GM19324 (cell line): ENCODE measurements around the gene HYDIN.
"Not testable (repeated sequence)": the region's sequence is repeated elsewhere in the genome, so short reads cannot be mapped to it uniquely, and the experiment has no call there.

Experiments used
- ATAC-seq: cut with Tn5 transposase; IDR thresholded peaks from one replicate; pipeline ENCODE4 v1.9.1; 2021; ENCODE audit warnings: mild to moderate bottlenecking, moderate library complexity; ENCODE audit not compliant: unreplicated experiment, low FRiP score

Gene HYDIN

DNA sequence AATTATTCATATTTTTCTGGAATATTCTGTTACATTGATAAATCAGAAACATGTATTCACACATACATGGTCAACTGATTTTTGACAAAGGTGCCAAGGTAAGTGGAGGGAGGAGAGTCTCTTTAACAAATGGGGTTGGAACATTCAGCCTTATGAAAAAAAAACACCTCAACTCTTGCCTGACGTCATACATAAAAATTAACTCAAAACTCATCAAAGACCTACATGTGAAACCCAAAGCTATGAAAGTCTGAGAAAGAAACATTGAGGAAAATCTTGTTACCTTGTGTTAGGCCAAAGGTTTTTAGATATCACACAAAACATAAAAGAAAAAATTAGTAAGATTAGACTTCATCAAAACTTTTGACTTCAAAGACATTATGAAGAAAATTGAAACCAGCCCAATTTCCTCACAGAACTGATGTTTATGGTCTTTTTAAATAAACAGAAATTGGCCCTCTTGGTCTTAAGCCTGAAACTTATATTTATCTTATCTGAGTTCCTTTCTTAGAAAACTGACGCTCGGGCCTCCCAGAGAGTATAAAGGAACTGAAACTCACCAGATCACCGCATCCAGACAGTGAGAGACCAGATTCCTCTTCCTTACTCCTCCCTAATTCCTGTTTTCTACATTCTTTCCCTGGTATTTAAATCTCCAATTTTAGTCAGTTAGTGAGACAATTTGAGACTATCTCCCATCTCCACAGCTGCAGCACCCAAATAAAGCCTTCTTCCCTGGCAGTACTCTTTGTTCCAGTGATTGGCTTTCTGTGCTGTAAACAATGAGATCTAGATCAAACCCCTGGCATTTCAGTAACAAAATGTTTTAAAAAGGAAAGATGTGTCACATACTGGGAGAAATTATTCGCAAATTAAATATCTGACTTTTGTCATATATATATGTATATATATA, 4.0 kb downstream of the HYDIN start:
- ATAC-seq, result no peak

DNA sequence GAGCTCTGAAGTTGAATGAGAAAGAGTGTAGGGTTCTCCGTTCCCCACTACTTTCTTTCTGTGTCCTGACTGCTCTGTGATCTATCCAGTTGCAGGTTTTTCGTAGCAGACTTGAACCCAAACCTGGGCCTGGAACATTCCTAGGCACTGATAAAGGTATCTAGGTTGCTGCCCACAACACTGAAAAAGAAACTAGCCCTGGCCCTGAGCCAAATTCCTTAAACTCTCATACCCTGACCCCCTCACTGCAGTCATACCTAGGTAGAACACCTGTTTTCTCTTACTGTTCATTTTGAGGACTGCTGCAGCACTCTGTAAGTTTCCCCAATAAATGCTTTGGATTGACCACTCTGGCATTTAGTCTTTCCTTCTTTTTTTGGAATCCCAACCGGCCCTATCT, 5.4 kb downstream of the HYDIN start:
- no peak for ATAC-seq

DNA sequence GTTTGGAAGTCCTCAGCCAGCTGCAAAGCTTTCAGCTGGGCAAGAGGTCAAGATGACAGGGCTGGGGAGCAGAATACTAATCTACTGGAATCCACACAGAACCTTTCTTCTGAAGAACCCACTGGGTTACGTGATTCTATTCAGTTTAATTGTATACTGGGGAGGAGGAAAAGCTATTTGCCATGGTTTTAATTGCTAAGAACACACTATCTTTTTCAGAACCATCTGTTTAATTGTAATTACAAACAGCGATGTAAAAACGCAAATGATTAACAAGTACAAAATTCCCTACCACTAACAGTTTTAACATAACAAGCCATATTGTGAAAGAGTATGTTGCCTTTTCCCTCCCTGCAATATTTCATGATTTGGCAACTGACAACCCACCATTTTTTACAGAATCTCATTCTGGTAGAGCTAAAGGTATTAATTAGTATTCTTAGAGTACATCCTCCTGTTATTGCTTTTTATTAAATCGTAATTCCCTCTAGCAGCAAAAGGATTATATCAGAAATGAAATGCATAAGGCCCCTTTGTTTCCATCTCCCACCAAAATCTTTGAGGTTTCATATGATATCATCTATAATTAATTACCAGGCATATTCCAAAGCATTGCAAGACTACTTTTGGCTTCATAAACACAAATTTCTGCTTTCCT, 12.1 kb downstream of the HYDIN start:
- no peak for ATAC-seq

DNA sequence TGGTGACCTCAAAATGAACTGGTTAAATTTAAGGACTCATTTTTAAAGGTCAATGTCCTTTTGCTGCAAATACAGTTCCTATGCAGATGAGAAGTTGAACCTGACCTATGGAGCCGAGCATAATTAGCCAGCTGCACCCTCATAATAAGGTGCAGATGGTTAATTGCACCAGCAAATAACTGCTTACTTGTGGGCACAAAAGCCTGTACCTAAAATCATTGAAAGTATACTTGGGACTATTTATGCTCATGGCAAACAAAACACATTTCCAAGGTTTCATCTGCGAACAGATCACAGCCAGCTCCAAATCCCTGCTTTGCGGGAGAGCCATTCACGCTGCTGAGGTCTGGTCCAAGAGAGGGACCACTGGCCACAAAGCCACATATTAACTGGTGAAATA, 13.0 kb downstream of the HYDIN start:
- ATAC-seq, result no peak

DNA sequence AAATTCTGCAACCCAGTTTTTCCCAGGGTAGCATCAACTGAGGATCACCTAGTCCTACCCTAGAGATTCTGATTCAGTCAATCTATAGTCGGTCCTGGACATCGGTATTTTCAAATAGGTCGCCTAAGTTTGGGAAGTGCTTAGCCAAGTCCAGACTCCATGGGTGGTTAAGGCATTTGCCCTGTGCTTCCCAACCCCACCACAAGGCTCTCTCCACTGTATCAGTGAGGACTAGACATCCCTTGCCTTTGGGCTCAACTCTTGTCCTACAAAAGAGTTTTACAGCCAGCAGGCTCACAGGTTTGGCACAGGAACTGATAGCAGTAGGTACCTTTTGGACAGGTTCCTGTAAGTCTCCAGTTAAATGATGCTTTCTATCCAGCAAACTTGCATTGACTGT, 13.8 kb downstream of the HYDIN start:
- ATAC-seq, result no peak

DNA sequence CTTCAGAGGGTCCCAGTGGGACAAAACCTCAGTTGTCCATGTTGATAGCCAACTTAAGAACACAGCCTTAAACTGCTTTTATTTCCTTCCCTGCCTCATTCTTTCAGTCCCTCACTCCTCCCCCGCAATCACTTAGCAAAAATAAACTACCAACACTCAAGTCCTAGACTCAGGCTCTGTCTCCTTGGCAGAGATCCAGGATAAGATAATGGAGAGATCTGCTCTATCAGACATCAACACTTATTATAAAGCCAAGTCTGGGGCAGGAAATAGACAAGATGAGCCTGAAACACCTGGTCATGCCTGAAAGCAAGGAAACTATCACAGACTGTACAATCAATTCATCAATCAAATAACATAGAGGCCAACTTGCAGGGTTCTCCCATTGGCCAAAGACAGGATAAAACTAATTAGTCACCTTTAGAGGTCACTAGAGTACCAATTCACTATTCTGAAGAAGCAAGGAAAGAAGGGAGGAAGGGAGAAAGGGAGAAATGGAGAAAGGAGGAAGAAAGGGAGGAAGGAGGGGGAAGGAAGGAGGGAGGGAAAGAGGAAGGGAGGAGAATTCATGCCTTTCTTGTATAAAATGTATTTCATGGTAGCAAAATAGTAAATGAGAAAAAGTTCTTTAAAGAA, 15.7 kb downstream of the HYDIN start:
- ATAC-seq, result no peak

DNA sequence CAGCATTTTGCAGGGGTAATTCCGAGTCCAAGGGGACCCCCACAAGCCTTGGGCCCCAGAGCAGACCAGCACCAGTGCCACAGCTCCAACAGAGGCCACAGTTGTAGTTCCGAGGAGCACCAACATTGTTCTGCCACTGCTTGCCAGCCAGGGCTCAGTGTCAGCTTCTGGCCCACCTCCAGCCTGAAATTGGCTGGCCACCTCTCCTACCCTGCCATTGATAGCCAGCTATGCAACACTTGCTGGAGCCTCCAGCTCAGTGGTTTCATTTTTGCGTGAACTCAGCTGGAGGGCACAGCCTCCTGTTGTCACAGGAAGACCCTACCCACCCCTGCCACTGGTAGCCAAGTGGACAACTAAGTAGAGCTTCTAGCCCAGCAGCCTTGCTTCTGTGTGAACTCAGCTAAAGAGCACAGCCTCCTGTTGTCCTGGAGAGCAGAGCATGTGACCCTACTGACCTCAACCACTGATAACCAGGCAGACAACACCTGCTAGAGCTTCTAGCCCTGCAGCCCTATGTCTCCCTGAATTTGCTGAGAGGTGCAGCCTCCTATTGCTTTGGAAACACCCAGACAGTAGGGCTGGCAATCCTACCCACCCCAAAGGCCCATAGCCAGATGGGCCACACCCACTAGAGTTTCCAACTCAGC, 24.9 kb downstream of the HYDIN start:
- ATAC-seq, result no peak

DNA sequence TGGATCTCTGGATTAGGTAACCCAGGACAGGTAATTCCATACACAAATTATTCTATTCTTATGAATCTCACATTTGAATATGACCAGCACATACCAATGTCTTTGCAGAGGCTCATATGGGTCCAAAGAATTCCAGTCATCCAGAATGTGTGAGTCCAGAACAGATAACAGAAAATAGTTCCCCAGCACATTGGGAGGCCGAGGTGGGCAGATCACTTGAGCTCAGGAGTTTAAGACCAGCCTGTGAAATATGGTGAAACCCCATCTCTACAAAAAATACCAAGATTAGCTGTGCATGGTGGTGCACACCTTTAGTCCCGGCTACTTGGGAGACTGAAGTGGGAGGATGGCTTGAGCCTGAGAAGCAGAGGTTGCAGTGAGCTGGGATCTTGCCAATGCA, 26.9 kb downstream of the HYDIN start:
- no peak for ATAC-seq

DNA sequence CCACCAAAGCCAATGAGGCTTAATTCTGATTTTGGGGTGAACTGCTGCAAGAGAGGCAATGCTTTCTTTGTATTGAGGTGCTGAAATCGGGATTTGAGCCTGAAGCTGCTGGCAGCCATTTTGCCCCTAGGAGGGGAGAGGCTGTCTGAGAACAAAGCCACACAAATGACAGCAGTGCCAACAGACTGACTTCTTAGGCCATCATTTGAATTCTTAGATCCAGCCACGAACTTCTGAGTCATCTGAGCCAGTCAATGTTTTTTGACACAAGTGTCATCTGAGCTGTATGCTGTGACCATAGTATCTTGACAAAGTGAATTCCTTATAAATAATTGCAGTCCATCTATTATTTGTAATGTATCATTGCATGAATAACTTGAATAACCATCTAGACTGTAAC, 29.0 kb downstream of the HYDIN start:
- no peak for ATAC-seq

DNA sequence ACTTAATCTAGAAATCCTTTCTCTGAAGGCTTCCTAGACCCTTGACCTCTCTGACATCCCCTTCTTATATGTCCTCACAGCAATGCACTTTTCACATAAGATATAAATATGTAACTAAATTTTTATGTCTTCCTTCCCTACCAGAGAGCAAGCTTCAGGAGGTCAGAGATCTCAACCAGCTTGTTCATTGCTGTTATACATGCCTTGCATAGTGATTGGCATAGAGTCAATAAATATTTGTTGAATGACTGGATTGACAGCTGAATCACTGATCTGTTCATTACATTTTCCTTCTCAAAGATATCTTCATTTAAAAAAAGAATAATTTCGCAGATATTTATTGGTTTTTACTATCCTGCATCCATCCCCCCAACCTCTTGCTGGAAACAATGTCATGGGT, 29.5 kb downstream of the HYDIN start:
- no peak for ATAC-seq

DNA sequence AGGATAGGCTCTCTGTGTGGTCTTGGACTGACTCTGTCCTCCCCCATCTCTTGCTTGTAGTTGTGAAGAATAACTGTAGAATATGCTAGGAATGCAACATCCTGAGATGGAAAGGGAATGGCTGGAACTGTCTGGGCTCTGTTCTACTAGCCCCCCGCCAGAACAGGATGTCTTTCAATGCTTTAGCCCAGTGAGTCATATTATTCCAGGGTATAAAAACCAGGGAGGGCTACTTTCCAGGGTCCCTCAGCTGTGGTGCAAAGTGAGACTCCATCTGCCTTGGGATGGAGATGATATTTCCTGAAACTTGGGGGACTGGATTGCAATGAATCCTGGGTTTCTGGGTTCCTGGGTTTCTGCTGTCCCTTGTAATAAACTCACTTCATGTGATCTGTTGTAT, 32.1 kb downstream of the HYDIN start:
- ATAC-seq, result no peak

DNA sequence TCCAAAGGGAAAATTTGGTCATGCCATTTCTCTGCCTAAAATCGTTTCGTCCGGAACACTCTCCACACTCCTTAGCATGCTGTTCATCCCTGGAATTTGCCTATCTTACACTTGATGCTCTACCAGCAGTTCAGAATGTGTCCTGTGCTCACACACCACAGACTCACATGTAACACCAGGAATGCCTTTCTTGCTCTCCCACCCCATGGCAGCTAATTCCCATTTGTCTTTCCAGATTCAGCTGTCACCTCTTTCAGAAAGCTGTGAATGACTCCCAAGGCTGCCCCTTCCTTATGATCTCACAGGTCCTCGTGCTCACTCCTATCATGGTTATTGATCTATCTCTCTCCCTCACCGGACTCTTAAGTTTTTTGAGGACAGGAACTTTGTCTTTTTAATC, 38.1 kb downstream of the HYDIN start:
- no peak for ATAC-seq

DNA sequence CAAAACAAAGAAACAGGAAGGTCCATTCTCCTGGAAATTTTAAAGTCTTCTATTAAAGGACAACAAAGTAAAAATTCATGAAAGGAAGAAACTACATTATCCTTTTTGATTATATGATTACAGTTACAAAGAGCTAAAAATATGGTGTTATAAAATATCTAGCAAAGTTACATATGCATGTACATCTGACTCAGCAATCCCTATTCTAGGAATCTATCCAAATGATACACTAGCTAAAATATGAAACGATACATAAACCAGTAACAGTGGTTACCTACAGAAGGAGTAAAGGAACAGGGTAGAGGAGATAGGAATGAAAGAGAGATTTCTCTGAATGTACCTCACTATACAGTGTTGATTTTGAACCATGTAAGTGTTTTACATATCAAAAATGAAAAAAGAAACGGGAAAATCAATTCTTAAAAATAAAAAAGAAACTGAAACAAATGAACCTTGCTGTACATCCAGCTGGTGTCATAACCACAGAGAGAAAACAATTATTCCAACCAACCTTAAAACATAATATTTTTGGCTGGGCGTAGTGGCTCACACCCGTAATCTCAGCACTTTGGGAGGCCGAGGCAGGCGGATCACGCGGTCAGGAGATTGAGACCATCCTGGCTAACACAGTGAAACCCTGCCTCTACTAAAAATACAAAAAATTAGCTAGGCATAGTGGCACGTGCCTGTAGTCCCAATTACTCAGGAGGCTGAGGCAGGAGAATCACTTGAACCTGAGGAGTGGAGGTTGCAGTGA, 41.4 kb downstream of the HYDIN start:
- ATAC-seq, result no peak

DNA sequence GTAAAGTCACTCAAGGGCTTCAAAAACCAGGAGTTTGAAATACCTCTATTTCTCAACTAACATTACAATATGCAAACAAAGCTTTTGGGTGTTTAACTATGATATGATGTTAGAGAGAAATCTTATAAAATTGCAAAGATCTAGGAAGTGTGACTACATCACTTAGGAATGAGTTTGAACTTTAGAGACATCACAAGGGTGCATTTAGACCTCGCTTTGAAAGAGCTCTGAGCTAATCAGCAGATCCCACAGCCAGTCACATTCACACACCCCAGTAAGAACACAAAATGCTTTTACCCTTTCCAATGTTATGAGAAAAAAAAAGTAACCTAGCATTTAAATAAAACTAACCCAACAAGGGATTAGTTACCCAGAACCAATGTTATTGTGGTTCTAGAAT, 45.2 kb downstream of the HYDIN start:
- no peak for ATAC-seq

DNA sequence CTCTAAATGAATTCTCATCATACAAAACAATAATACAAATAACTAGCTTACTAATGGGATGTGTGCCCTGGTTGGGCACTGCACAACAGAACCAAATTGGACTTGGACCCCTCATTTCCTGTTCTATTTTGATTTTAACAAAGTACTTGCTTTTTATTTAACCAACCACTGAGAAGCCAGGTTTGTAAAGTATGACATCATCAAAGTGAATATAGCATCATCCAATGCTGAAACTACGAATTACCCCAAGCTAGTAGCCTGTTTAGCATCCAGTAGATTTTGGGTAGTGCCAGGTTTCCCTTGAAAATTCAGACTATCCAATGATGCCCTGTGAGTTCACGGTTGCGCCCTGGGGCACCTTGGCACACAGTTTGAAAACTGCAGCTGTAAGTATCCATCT, 51.0 kb downstream of the HYDIN start:
- no peak for ATAC-seq

DNA sequence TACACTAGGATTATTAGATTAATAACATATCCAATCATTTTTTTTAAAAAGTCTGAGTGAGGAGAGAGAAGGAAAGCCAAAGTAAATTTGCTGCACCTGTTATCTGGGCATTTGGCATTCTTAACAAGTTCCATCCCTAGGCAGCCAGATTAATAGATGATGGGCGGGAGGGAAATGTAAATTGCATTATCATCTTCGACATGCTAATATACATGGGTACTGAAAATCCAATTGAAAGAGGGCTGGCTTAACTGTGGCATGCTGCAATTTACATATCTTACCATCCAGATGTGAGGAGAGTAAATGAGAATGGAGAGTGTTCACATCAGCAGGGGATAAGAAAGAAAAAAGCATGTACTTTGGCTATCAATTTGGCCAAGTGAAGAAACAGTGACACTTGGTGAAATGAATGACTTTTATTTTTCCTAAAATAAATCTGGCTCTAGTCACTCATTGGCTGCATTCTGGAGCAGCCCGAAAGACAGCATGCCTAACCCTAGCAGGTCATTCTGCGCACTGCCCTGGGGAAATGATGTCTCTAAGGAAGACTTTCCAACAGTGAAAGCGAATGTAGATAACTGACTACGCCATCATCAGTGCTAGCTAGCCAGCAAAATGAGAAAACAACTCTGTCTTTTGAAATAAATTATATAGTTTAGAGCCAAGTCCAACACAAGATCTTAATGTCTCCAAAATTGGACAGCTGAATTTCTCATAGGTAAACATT, 57.9 kb downstream of the HYDIN start:
- ATAC-seq, result no peak

DNA sequence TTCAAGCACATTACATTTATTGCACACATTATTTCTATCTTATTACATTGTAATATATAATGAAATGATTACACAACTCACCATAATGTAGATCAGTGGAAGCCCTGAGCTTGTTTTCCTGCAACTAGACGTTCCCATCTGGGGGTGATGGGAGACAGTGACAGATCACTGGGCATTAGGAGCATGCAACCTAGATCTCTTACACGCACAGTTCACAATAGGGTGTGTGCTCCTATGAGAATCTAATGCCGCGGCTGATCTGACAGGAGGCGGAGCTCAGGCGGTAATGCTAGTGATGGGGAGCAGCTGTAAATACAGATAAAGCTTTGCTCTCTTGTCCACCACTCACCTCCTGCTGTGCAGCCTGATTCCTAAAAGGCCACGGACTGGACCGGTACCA, 69.5 kb downstream of the HYDIN start:
- not testable (repeated sequence) for ATAC-seq

DNA sequence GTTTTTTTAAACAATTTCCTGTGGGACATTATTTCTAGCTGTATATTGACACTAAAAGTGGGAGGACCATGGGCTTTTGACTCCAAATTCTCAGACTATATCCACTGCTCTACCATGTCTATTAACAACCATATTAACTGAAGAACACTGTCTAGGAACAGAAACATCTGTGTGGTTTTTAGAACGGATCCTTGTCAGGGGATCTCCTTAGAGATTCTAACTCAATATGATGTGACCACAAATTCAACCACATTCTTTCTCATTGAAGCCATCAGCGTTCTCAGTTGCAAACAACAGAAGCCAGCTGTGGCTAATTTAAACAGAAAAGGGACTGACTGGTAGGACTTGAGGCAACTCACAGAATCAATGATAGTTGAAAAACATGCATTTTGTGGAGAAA, 73.2 kb downstream of the HYDIN start:
- ATAC-seq, result not testable (repeated sequence)

DNA sequence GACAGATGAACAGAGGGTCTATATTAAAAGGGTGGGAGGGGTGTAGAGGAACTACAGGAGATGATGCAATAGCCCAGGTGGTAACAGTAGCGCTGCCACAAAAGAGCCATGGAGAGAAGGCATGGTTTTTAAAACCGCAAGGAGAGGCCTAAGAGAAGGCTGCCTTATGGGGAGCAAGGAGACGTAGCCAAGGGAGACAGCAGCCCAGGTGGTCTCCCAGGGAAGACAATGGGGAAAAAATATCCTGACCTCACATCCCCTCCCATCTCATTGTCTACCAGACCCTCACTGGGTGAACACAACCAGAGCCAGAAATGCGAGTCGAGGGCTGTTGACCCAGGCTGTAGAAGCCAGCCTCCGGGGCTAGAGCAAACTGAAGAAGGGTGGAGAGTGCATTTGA, 77.2 kb downstream of the HYDIN start:
- ATAC-seq, result not testable (repeated sequence)

DNA sequence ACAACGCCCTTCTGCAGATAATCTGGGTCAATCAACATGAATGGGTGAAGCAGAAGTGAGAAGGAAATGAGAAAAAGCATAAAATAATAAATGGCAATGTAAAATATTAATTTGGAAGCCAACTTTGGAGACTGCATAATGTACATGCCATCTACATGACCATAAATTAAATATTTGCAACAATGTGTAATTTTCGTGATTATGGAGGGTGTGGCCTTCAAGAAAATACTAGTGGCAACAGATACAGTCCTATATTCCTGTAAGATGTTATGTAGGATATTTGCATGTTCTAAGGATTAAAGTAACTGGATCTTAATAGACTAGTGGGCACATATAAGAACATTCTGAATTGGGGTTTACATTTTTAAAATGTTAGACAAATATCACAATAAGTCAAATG, 78.9 kb downstream of the HYDIN start:
- not testable (repeated sequence) for ATAC-seq
